HG02943 (cell line): ENCODE results near the gene ALK.

ENCODE experiments used
- ATAC-seq: cut with Tn5 transposase; IDR thresholded peaks from one replicate; pipeline ENCODE4 v1.9.1; 2021; ENCODE audit warnings: mild to moderate bottlenecking, low read depth, moderate library complexity; ENCODE audit not compliant: unreplicated experiment

The ALK gene

DNA sequence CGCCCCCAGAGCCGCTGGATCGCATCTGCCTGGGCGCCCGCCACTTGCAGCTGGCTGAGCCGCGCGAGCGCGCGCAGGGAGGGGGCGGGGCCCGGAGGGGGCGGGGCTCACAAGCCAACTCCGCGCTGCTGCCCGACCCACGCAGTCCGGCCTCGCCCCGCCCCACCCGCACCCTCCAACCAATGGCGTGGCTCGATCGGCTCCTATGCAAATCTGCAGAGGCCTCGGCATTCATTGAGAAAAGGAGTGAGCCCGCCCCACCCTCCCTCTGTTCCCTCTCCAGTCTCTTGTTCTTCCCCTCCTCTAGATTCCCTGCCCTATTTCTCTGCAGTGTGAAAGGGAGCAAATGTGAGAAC is at the start of gene ALK:
ALK (minus strand) TSS at position 27 of the 356 bp plus-strand sequence. CDS start 927 bp downstream, outside the sequence.
- ATAC-seq: no peak

DNA sequence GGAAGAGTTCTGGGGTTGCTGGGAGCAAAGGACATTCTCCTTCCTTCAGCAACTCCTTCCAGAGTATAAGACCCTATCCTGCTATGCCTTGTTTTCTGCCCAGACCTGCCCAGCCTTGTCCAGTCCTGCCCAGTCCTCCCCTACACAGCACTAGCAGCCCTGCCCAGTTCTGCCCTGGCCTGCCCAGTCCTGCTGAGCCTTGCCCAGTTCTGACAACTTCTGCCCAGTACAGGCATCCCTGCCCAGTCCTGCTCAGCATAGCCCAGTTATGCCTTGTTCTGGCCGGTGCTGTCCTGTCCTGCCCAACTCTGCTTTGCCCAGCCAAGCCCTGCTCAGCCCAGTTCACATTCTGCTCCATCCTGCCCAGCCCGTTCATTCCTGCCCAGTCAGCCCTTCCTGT is 44.9 kb upstream of the ALK start:
- no peak for ATAC-seq

DNA sequence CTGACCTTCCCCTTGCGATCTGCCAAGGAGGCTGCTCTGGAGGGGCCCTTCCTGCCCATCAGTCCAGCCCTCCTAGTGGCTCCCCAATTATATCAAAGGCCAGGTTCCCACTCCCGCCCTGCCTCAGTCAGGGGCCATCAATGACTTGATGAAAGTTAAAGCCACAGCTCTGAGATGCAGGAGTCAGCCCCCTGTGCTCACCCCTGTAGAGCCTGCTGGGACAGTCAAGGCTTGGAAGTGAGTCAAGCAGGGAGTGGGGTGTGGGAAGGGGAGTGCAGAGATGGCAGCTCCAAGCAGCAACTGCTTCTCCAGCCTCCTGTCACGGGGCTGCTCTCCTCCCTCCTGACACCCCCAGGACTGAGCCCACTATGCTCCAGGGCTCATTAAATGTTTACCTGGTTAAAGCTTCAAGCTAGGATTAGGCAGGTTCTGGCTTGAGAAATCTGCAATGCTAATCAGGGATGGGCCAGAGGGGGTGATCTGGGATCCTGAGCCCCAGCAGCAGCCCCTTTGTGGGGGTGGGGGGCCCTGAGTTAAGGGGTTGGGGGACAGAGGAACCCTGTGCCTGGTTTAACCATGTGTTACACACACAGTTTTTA is 42.7 kb upstream of the ALK start:
- ATAC-seq: no peak

DNA sequence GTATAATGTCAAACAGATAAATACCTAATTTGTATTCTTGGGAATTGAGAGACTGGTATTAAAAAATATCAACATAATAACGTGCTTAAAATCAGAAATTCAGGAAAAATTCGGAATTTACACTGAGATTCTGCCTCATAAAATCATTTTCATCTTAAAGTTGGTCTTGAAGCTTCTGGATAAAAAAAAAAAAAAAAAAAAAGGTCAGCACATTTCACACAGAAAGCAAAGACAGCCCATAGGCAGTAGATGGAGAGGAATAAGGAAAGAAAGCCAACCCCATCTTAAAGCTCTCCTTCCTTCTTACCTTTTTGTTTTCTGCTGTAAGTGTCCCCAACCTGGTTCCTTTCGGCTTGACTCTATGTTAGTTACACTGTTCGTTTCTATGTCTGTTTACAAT is 41.5 kb upstream of the ALK start:
- no peak for ATAC-seq

DNA sequence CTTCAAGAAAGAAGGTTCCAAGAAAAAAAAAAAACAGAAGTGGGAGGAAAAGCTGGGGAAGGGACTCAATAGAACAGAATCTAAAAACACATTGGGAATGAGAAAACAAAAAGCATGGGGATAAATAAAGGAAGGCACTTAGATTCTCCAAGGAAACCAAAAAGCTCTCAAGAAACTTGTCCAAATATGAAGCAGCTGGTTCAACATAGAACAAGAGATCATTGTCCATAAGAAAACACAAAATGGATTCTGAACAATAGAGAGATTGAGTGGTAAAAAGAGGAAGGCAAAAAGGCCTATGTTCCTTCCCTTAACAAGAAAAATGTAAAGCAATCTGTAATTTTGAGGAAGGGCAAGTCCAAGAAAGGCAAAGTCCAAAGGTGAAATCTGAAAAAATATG is 32.9 kb upstream of the ALK start:
- no peak for ATAC-seq

DNA sequence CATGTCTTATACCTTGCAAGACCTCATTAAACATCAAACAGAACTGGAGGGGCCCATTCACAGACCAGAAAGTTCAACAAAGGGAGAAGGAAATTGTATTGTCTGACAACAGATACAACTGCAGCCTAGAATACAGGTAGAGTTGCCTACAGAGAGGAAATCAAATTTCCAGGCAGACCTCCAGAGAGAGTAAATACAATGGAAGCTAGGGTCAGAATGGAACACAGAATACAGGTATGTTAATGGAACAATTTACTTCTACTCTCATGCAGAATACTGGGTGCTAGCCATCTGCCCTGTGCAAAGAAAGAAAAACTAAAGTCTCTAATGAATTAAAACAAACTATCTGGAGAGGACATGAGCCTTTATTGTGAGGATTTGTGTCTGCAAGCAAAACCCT is 31.6 kb upstream of the ALK start:
- no peak for ATAC-seq

DNA sequence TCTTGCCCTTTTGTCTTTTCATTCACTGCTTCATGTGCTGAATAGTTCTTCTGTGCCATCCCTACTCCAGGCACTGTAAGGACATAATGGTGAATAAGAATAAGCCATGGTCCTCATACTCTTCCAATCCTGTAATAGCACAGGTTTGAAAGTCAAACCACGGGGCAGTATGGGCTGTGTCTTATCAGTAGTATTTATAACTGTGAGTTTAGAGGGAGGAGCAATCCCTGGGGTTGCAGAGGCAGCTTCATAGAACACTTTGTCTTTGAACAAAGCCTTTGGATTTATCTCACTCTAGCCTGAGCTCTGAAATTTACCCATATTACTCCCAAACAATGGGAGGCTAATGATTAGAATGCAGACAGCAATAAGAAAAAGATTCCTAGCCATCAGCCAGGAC is 30.2 kb upstream of the ALK start:
- ATAC-seq: no peak

DNA sequence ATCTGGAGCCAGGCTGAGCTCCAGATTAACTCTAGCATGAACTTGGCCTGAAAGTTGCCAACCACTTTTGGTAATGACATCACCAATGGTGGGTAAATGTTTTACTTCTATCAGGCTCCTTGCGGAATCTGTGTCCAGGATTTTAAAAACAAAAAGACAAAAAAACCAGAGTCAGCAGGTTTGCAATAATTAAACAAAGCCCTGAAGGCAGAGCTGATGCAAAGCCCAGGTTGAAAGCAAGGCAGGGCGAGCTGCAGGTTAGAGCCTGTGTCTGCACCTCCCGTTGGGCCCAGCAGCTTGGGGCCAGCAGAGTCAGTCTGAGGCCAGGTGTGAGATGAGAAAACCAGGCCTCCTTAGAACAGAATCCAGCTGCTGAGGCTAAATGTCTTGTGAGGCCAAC is 29.1 kb upstream of the ALK start:
- ATAC-seq: no peak

DNA sequence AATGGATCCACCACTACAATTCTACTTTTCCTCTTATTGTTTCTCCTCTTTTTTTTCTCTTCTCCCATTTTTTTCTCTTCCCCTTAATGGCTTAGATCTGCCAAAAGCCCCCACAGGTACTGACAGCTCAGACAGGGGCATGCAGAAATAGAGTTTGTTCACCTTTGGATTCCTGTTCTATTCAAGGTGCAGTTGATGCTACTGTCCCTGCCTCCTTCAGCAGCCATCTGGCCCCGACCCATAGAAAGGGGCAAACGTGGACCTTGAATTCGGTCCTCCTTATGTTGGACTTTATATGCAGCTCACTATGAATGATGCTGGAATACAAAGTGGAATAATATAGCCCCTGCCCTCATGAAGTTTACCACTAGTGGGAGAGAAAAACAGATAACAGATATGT is 27.7 kb upstream of the ALK start:
- no peak for ATAC-seq

DNA sequence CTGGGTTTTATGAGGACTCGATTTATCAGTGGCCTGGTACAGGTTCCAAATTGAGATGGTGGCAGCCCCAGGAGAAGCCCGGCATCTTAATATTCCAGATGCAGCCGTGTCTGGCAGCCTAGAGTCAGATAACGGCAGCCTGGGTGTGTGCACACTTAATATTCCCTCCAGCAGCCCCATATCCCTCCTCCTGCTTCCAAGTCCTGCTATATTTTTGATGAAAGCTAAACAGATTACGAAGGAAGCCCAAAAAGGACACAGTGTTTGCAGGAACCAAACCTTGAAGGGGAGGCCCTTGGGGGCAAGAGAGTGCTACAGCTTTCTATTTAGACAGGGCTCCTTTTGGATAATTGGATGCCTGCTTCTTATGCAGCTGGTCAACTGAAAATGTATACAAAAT is 25.1 kb upstream of the ALK start:
- ATAC-seq: no peak

DNA sequence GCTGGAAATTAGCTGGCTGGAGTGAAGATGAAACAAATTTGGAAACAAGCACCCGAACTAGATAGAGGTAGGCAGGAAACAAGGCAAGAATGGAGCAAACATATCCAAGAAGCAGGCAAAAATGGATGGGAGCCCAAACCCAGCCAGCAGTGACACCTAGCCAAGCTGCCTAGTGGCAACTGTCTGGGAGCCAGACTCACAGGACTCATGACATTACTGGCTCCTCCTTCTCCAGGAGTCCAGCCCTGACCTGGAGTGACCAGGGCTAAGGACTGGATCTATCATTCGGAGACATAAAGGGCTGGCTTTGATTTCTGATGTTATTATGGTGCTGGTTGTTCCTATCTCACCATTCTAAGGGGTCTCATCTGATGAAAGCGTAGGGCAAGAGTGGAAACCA is 21.3 kb upstream of the ALK start:
- ATAC-seq: no peak

DNA sequence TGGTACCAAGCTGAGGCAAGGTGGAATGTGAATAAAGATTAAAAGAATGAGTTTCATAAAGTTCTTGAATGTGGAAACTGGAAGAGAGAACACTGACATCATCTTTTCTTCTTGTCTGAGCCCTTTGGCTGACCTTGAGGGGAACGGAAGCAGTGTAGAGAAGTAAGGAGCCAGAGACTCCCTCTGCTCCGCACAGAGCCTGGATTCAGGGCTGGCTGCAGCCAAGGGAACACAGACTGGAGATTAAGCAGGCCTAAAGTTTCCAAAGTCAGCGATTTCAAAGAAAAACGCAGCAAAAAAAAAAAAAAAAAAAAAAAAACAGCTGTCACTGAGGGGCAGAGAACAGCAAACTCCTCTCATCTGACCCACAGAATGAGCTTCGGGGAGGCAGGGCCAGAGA is 19.3 kb upstream of the ALK start:
- no peak for ATAC-seq

DNA sequence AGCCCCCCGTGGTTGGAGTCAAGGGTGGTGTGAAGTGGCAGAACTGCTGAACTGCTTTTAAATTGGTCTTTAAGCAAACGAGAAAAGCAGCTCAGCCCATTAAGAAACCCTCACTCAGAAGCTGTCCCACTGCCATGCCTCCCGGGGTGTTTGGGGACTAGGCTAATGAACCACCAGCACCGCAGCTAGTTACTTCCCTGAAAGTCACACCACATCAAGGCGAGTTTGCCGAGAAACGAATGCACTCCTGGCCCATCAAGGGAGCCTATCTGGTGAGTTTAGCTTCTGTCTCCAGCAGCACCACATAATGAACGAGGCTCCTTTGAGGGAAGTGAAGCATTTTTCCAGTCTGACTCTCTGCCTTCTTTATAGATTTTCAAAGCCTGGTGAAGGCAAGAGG is 14.6 kb upstream of the ALK start:
- no peak for ATAC-seq

DNA sequence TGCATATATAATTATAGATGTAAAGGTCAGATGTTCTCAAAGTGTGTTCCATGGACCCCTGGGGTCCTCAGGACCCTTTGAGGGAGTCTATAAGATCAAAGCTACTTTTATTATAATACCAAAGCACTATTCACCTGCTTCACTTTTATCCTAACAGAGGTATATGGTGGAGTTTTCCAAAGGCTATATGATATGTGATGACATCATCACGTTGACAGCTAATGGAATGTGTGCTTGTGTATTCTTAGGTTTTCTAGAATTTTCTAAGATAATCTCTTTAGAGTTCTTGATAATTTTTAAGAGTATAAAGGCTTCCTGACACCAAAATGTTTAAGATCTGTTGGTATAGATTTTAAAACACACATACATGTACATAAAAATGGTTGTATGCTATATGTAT is 10.4 kb upstream of the ALK start:
- ATAC-seq: no peak

DNA sequence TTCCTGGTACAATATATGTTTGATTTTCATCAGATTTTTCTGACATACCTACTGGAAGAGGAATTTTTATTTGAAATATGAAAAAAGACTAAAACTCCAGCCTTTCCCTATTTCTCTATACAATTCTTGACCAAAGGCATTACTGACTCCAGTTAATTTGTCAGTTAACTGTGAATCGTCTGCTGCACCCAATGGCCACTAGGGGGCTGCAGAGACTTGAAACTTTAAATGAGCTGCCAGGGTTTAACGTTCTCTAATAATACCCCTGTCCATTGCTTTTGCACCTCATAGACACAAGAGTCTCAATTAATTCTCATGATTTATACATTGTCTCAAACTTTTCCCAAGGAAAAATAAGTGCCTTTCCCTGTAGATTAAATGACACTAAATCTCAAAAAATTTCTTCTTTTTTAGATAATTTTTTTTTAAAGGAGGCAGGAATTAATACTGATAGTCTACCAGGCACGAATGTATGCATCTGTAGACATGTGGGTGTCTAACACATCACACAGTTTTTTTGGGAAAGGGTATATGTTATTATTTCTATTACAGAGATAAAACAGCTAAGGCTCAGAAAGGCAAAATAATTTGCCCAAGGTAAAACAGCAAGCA is 1.8 kb upstream of the ALK start:
- no peak for ATAC-seq

DNA sequence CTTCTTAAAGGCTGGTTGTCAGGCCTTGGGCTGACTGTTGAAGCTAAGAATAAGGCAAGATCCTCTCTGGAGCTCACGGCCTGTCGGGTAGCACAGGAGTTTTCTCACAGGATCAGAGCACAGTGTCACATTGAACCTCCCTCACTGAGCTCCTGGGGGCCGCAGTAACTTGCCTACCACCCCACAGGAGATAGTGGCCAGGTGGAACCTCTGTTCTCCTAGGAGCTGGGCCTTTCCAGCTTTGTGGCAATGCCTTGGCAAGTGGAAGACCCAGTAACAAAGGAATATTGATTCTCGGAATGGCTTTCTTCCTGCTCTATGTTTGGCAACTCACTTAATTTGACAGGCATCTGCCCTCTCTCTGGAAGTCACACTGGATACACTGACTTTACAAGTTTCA is 1.2 kb upstream of the ALK start:
- no peak for ATAC-seq

DNA sequence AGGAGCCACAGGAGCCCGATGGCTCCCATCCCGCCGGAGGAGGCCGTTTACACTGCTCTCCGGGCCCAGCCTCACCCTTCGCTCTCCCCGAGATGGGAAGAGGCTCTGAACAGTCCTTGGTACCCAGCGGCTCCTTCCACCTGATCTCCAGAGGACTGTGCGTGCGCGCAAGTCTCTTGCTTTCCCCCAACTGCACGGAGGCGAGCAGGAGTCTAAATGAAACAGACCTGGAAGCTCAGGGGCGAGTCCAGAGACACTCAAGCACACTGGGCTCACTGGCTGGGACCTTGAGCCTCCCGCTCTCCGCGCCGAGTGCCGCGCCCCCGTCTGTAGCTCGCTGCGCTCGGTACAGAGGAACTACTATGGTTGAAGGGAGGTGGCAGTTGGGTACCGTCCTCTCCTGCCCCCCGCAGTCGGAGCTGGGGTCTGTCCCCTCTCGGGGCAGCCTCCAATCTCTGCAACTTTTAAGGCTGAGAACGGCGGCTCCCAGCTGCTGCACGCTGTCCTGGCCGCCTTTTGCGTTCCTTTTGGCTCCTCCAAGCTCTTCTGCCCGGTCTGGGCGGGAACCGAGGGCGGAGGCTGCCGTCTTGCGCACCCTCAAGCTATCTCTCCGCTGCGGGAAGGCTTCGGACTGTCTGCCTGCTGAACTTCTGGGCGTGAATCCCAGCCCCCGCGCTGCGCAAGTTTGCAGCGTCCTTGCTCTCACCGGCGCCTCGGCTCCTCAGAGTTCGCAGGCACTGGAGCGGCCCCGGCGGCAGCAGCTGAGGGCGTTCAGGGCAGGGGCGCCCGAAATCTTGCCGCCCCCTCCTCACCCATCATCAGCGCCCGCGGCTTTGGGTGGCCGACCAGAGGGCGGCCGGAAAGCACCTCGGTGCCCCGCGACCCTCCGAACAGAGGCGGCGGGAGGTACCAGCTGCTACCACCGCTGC is 491 bp downstream of the ALK start:
- ATAC-seq: no peak

DNA sequence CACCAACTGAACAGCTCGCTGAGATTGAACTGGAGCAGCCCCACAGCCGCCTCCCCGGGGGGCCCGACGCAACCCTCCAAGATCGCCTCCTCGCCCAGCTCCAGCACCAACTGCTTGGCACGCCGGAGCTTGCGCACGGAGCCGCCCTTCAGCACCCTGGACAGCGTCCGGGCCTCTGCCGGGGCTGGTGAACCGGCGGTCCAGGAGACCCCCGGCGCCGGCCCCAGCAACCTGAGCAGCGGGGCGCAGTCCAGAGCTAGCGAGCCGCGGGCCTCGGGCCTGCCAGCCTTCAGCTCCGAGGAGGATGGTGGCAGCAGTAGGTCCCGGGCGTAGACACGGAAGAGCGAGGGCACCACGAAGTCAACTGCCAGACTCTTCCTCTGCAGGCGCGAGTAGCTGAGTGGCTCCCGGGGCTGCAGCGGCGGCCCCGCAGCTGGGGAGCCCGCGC is 1.2 kb downstream of the ALK start:
- ATAC-seq: no peak

DNA sequence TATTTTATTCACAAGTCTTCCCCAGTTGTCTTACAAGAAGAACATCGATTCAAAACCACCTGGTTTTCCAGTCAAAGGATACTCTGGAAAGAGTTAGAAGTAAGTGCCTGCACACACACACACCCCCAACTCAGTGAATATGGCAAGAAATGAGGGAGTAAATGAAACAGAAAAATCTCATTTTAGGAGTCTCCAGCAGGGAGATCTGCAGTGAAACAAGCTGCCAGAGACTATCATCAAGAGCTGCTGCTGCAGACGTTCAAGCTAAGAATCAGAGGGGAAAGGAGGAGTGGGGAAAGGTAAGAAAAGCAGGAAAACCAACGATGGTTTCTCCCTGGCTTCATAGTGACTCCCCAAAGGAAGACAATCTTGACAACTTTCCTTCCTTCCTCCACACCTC is 2.4 kb downstream of the ALK start:
- ATAC-seq: no peak

DNA sequence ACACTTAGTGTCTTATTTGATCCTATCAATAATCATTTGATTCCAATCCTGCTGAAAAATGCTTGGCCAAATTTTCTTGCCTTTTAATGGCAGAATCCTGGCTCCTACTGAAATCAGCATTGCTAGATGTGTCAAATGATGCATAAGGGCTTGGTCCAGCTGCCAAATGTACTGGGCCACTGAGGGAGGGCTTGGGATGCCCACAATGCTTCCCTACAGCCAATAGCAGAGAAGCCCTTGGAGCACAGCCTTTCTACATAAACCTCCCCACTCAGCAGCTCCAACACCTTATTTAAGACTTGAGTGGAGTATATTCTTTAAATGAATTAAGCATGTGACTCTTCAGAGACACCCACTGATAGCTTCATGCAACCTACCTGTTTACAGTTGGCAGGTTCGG is 3.6 kb downstream of the ALK start:
- ATAC-seq: no peak

DNA sequence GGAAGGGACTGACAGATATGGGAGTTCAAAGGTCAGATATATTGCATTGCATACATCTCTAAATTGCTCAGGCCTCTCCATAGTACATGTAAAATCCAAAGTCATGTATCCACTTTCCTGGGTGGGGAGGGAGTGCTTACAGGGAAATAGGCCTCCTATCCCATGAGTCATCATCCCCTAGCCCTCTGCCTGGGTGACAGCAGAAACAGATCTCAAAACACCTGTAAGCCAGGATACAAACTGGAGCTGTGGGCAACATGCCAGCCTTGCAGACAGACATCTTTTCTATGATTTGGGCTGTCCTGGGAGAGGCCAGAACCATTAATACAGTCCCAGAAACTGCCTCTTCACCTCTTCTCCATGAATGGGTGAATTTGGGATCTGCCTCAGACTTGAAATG is 4.8 kb downstream of the ALK start:
- ATAC-seq: no peak

DNA sequence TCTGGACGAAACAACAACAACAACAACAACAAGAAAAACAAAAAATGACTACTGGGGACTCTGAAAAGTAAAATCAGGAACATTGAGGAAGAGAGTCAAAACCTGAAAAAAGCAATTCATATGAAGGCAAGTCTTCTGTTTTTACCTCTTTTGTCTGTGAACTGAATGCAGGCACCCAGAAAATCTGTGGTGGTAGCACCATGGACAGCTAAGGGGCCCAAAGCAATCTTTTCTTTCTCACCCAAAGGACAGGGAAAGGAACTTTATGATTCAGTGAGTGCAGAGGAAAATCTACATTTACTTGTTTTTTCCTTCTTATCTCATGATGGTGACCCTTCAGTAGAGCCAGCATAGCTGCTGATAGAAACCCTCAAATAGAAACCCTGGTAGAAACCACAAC is 10.4 kb downstream of the ALK start:
- ATAC-seq: no peak
